GM18868 (cell line): ENCODE results near the gene NELL2.
"Not testable (repeated sequence)": the region's sequence is repeated elsewhere in the genome, so short reads cannot be mapped to it uniquely, and the experiment has no call there.

Experiments
- ATAC-seq: cut with Tn5 transposase; IDR thresholded peaks from one replicate; pipeline ENCODE4 v1.9.1; 2021; ENCODE audit warnings: mild to moderate bottlenecking, moderate library complexity; ENCODE audit not compliant: unreplicated experiment

The NELL2 gene

DNA sequence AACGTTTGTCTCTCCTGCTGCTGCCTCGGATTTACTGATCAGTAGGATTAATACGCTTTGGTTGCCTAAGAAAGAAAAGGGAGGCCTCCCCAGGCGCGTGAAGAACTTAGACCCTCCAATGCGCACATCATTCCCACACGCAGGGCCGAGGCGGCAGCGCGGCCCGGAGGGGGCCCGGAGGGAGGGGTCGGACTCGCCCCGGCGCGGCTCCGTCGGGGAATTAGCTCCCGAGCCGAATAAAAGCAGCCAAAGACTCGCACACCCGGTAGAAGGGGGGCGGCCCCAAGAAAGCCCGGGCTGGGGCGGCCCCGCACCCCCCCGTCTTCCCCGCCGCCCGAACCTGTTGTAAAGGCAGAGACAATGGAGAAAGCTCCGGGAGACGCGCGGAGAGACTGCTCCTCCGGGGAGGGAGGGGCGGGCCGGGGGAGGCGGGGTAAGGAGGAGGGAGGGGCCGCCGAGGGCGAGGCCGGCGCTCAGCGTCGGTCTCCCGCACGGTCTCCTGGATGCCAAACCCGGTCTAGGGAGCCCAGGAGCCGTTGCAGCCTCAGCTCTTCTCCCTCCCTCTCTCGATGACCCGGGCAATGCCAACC is at the start of gene NELL2:
NELL2 (minus strand) TSS at position 362 of the 590 bp plus-strand sequence. CDS start 446 bp downstream, outside the sequence.
- peak; percentile 59 for ATAC-seq

GRCh38 chr12:44921736-44922135 is 45.6 kb upstream of the NELL2 start:
- no peak for ATAC-seq

GRCh38 chr12:44917141-44917540 is 41.0 kb upstream of the NELL2 start:
- no peak for ATAC-seq

- no peak for ATAC-seq
Measured at GRCh38 chr12:44915958-44916357, 39.8 kb upstream of the NELL2 start.

DNA sequence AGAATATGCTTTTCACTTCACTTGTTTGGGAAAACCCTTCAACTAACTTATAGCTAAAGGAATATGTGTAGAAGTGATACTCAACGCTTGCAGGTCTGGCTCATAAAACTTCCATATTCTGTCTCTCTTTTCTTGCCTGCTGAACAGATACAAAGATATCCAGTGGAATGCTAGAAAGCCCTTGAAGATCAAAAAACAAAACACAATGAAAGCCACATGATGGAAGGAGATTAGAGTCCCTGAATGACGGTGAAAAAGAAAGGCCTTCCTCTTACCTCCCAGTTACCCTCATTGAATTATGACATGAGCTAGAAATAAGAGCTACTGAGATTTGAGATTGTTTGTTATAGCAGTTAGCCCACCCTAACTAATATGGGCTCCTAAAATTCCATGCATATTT is 28.2 kb upstream of the NELL2 start:
- ATAC-seq = no peak

DNA sequence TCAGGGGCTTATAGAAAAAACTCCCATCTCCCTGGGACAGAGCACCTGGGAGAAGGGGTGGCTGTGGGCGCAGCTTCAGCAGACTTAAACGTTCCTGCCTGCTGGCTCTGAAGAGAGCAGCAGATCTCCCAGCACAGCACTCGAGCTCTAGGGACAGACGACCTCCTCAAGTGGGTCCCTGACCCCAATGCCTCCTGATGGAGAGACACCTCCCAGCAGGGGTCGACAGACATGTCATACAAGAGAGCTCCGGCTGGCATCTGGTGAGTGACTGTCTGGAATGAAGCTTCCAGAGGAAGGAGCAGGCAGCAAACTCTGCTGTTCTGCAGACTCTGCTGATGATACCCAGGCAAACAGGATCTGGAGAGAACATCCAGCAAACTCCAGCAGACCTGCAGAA is 22.0 kb upstream of the NELL2 start:
- not testable (repeated sequence) for ATAC-seq

DNA sequence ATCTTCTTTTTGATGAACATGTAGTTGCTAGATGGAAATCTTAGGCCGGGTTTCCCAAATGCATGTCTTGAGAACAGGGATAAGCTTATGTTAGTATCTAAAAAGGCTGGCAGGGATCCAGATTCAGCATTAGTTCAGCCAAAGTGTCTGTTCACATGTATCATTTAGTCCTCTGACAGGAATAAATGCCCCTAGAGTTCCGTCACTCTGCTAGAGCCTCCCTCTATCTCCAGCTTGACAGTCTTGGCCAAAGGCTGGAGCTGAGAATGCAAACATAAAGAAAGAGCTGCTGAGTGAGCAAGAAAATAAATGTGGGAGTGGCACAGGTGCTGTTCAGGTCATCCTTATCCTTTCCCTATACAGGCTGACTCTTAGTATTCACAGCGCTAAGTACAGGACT is 13.8 kb upstream of the NELL2 start:
- no peak for ATAC-seq

DNA sequence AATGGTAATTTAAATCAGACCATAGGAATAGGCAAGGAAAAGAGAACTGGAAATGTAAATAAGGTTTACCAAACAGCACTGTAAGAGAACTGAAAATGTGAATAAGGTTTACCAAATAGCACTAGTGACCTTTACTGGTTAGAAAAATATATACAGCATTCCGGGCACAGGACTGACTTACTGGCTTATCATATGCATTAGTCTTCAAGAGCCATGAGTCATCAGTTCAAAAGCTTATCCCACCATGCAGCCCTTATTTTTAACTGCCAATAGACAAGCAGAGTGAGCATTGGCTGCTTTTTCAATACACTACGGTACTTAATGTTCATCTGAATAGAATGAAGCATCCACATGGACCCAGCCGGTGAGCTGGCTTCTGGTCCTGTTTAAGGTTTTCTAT is 13.0 kb upstream of the NELL2 start:
- ATAC-seq = no peak

- ATAC-seq = no peak
Measured at GRCh38 chr12:44885902-44886301, 9.8 kb upstream of the NELL2 start.

DNA sequence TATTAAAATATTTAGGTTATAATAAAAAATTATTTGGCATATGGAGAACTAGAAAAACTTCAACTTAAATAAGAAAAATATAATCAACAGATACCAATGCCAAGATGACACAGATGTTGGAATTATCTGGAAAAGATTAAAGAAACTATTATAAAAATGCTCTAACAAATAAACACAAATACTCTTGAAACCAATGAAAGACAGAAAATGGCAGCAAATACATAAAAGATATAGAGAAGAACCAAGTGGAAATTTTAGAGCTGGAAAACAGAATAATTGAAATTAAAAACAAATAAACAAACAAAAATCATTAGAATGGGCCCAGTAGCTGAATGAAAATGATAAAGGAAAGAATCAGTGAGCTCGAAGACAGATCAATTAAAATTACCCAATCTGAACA is 5.1 kb upstream of the NELL2 start:
- ATAC-seq = no peak

- peak; percentile 51 for ATAC-seq
Measured at GRCh38 chr12:44876544-44877410, 662 bp upstream of the NELL2 start.

DNA sequence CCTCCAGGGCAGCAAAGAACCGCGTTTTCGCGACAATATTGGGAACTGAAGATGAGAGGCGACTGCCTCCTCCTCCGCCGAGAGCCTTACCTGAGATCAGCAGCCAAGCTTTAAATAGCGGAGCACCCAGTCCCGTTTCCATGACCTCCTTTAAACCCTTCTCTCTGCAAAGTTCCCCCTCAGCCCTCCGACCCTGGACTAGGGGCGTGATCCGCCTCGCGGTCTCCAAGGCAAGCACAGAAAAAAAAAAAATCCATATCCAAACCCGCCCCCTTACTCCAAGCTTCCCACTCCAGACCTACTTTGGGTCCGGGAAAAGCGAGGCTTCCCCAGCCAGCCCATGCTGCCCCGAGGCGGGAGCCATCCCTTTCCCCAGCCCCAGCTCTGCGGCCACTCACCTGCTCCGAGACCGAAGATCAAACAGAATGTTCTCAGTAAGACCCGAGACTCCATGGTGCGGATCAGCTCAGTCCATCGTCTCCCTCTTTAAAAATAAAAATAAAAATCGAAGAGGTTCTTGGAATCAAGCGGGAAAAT is 630 bp downstream of the NELL2 start:
- peak; percentile 23 for ATAC-seq

GRCh38 chr12:44874981-44875416 is 1.1 kb downstream of the NELL2 start:
- ATAC-seq = no peak

DNA sequence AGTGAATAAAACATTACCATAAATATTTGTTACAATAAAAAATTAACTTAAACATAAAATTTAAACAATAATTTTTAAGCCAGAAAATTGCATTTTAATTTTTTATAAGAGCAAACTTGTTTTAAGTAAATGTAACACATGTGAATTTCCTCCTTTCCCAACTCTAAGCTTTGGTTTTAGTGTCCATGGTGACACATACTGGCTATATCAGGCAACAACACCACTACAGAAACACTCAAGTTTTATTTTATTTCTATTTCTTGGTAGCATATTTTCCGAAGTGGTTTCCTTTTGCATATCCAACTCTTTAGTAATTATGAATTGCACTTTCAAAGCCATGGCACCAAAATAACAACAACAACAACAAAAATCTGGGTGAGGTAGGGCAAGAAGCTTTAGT is 2.2 kb downstream of the NELL2 start:
- ATAC-seq = no peak

- ATAC-seq = no peak
Measured at GRCh38 chr12:44869503-44869902, 6.6 kb downstream of the NELL2 start.

DNA sequence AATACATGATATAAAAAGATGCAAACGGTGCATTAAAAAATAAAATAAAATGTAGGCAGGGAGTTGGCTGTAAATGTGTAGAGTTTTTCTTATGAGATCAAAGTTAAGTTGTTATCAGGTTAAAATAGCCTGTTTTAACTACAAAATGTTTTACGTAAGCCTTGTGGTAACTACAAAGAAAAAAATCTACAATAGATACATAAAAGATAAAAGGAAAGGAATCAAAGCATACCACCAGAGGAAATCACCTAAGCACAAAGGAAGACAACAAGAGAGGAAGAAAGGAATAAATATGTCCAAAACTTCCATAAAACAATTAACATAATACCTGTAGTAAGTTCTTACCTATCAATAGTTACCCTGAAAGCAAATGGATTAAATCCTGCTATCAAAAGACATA is 12.2 kb downstream of the NELL2 start:
- ATAC-seq = no peak

DNA sequence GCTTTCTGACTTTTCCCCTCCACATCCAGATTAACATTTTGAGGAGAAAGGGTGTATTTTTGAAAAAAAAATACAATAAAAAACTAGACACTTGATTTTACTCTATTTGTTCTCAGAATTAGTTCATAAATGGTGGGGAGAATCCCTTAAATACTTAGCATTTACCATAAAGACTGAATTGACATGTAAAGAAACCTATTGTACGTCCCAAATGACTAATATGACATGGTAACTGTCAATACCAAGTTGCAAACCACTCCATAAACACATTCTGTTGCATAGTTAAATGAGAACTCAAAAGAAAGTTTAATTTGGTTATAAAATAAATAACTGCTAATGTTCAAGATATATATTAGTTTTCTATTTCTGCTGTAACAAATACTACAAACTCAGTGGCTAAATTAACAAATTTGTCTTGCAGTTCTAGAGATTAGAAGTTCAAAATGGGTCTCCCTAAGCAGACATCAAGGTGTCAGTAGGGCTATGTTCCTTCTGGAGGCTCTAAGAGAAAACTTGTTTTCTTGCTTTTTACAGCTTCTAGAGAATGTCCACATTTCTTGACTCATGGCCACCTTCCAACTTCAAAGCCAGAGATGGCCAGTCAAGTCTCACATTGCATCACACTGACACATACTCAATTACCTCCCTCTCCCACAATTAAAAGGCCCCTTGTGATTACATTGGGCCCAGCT is 16.0 kb downstream of the NELL2 start:
- no peak for ATAC-seq

GRCh38 chr12:44858226-44858855 is 17.8 kb downstream of the NELL2 start:
- ATAC-seq = no peak

GRCh38 chr12:44852483-44852882 is 23.6 kb downstream of the NELL2 start:
- ATAC-seq = no peak

DNA sequence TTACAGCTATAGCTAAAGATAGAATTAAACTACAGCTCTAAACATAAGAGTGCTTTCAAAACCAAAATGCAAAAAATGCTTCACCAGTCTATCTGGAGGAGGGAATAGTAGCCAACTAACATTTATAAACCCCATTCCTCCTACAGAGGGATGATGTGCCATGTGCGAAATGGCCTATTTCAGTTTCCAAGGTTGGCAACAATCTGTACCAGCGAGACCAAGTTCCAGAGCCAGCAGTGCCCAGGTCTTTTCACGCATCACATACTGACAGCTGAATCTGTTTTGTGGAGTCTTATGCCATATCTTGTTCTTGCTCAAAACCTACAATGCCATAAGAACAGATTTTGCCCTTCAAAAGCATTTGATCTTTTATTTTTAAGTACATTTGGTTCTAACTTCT is 24.5 kb downstream of the NELL2 start:
- ATAC-seq = no peak

DNA sequence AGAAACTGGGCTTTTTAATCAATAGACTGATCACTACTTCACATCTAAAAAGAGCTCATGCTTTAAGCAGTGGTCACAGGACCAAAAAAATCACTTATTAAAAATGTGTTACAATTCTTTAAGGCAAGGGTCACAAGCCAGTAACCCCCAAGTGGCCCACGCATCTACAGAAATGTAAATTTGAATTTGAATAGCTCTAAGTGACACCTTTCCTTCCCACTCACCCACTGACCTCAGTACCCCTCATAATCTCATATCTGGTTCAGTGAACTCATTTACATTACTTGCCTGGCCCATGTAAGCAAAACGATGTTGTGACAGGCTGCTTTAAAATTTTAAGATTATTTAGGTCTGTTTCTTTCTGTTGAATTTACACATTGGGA is 27.4 kb downstream of the NELL2 start:
- peak; percentile 25 for ATAC-seq
